ENCODE measurements around the gene TJP3.

TJP3 gene

DNA sequence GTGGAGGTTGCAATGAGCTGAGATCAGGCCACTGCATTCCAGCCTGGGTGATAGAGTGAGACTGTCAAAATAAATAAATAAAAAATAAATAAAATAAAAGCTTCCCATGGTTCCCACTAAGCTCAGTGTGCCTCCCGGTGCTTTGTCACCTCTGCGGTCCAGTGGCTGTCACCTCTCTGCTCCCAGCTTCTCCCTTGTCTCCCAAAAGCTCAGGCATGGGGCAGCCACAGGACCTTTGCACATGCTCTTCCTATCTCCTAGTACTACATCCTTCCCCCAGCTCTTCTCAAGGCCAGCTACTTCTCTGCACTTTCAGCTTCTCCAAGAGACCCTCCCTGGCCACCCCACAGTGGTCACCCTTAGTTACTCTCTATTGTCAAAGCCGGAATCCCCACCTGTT is 85.6 kb downstream of the TJP3 start:
- Mint-ChIP-seq H3K27ac (no peak overlapping the region), H3K9me3 (peaks cover 28% of the 10 kb centered on the region), H3K4me3 (no peak overlapping the region), H3K4me1 (no peaks in the 10 kb centered on the region), H3K36me3 (ENCODE audit: low read depth) (no peaks in the 10 kb centered on the region), H3K27me3 (ENCODE audit: low read depth, poor library complexity) (peaks cover 61% of the 10 kb centered on the region)
- DNase-seq, result no peak
- TF ChIP-seq CTCF (IDR thresholded peaks at IDR 0.05), result no peak

DNA sequence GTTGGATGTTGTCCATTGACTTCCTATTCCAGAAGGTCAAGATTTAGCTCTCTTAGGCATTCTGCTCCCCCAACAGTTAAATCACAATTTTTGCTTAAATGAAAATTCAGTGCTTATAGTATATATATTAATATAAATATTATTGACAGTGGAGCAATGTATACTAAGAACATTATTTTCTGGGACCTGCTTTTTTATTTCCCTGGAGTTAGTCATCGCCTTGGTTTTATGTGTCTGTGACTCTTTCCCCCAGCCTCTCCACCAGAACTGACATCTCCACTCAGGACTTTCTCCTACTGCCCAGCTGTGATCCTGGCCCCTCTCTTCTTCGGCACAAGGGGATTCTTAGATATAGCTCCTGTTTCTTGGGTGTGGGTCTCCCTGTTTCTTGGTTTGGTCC is 88.2 kb downstream of the TJP3 start:
- H3K27me3 Mint-ChIP-seq (ENCODE audit: low read depth, poor library complexity), result peaks cover 61% of the 10 kb centered on the region
- H3K27ac Mint-ChIP-seq, result no peak overlapping the region
- no peak for TF ChIP-seq CTCF (IDR thresholded peaks at IDR 0.05)
- DNase-seq, result no peak
- no peaks in the 10 kb centered on the region for H3K36me3 Mint-ChIP-seq (ENCODE audit: low read depth)
- peaks cover under 1% of the 10 kb centered on the region for H3K4me1 Mint-ChIP-seq
- H3K9me3 Mint-ChIP-seq, result peaks cover 26% of the 10 kb centered on the region
- no peak overlapping the region for H3K4me3 Mint-ChIP-seq

DNA sequence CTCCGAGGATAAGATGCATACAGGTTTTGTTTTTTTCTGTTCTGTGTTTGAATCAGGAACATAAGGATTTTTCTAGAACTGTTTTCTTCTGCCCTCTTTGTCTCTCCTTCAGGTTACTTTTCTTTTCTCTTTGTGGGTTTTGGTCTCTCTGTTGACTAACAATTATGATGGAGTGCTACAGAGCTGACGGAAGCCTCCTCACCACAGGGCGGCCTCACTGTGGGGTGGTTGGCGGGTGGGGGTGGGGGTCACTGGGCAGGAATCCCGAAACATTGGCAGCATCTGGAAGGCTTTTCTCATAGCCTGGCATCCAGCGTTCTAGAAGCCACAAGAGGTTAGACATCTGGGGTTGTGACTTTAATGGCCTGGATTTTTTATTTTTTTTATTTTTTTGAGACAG is 90.0 kb downstream of the TJP3 start:
- Mint-ChIP-seq H3K27ac (no peak overlapping the region), H3K4me1 (peaks cover 5% of the 10 kb centered on the region), H3K36me3 (ENCODE audit: low read depth) (no peaks in the 10 kb centered on the region), H3K9me3 (peaks cover 22% of the 10 kb centered on the region), H3K4me3 (no peak overlapping the region), H3K27me3 (ENCODE audit: low read depth, poor library complexity) (peaks cover 69% of the 10 kb centered on the region)
- TF ChIP-seq CTCF (IDR thresholded peaks at IDR 0.05), result no peak
- DNase-seq, result no peak
